Forelimb muscle (tissue), 1 donor: ENCODE measurements around the gene PSD. TPM values are rescaled to one million over a fixed set of nuclear protein-coding genes. Genes with fewer than 3 reads are reported as not detected.

Source experiments
- DNase-seq: peaks from one replicate; pipeline ENCODE4 v3.0.0-alpha.2; 2013; ENCODE audit warnings: low read depth
- polyA plus RNA-seq: library from polyadenylated mRNA; unstranded; fragments of 120-200 nt; gene quantifications from one replicate; pipeline ENCODE4 v1.2.1, GENCODE V29; 2013; ENCODE audit not compliant: insufficient read length

PSD gene
- polyA plus RNA-seq, 1 donor = 5.3 TPM

GRCh38 chr10:102420181-102420713 is 1.7 kb upstream of the PSD start:
- no peak for DNase-seq

GRCh38 chr10:102419269-102420180 is 940 bp upstream of the PSD start:
- no peak for DNase-seq

DNA sequence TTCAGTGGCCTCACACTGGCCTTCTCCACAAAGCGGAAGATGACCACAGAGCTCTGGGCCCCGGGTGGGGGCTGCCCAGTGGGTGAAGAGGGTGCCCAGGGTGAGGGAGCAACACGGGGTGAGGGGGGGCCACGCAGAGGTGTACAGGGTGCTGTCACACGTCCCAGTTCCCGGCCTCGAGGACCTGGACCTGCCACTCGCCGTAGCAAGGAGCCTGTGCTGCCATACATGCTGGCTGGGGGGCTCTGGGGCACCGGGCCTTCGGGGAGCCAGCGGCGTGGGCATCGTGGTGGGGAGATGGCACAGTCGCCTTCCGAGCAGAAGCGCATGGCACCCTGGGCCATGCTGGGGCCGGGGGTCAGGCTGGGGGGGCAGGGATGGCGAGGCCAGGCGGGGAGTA is 1.9 kb downstream of the PSD start:
- DNase-seq = no peak

- DNase-seq = no peak
Observed at GRCh38 chr10:102416283-102416682, 2.3 kb downstream of the PSD start.

GRCh38 chr10:102414749-102415148 is 3.8 kb downstream of the PSD start:
- DNase-seq = no peak

GRCh38 chr10:102413806-102414561 is 4.6 kb downstream of the PSD start:
- no peak for DNase-seq

- DNase-seq = no peak
Observed at GRCh38 chr10:102413053-102413705, 5.4 kb downstream of the PSD start.

GRCh38 chr10:102412293-102412692 is 6.3 kb downstream of the PSD start:
- no peak for DNase-seq

DNA sequence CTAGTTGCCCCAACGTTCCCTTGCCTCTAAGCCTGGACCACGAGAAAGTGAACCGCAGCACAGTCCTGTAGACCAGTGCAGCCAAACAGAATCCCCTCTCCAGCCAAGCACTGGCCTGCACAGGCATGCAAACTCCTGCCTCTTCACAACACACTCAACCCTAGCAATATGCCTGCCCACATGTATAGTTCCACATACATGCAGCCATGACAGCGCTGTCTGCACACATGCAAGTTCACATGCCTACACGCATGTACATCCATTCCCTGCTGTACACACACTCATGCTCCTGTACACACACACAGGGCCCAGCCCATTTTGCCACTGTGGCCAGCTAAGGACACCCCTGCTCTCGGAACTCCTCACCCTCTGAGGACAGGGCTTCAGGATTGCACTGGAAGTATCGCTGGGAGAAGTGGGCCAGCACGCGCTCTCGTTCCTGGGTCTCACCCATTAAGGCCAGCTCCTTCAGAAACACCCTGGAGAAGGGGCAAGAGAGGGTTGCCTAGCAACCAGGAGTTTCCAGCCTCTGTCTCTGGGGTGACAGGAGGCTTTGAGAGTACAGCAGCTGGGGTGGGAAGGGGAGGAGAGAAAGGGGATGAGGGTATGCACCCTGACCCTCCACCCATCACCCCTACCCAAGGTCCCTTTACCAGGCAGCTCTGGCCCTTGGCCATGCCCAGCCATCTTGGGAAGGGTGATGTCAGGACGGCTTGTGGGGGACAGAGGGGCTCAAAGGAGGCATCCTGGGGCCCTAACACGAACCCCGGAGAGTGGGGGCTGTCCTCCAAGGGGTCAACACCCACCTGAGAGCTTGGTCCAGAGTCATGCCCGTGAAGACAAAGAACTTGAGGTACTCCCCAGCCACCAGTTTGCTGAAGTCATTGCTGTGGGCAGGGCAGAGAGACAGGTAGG is 7.0 kb downstream of the PSD start:
- DNase-seq = no peak

GRCh38 chr10:102410429-102411073 is 8.0 kb downstream of the PSD start:
- no peak for DNase-seq

DNA sequence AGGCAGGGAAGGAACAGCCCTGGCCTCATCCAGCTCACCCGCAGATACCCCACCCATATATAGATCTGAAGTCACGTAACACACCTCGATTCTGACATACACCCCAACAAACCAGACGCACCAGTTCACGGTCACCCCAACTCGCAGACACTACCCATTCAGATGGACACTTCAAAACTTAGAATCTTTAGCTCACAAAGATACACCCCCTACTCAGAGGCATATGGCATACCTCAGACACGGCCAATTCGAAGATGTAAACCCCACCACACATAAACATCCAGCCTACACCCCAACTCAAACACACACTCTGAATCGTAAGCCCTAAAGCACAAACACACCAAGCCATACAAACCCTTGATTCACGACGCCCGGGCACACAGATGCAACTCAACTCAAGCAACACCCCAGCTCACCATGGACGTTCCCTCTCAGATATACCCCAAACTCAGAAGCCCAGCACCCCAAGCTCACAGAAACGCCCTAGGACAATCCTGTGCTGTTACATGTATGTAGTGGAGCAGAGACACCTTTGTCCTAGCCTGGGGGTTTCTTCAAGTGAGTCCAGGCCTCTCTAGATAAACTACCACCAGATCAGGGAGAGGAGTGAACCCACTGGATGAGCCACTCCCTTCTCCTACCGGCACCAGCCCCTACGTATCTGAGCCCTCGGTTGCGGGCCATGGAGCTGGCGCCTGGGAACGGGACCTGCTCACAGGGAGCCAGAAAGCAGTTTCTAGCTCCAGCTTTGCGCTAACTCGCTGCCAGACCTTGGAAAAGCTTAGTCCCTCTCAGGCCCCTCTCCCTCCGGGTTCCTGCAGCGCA is 8.8 kb downstream of the PSD start:
- no peak for DNase-seq

GRCh38 chr10:102408728-102409603 is 9.6 kb downstream of the PSD start:
- DNase-seq = no peak

- DNase-seq = no peak
Observed at GRCh38 chr10:102408131-102408727, 10.4 kb downstream of the PSD start.

- DNase-seq = no peak
Observed at GRCh38 chr10:102407425-102408130, 11.0 kb downstream of the PSD start.

DNA sequence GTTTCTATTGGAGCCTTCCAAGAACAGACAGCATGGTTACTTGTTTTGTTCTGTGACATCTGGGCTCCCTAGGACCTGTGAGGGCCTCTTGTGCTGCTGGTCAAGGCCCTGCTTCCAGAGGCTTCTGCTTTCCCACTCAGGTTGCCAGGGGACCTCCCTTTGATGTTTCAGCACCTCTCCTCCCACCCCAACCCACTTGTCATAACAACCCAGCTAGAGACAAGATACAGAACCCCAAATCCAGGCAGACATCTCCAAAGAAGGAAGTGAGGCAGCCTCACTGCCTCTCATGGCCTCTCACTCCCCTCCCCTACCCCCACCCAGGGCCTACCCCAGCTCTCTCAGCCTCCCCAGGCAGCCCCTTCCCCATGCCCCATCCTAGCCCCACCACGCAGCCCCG is 11.8 kb downstream of the PSD start:
- DNase-seq = no peak

GRCh38 chr10:102405632-102406031 is 13.0 kb downstream of the PSD start:
- no peak for DNase-seq

DNA sequence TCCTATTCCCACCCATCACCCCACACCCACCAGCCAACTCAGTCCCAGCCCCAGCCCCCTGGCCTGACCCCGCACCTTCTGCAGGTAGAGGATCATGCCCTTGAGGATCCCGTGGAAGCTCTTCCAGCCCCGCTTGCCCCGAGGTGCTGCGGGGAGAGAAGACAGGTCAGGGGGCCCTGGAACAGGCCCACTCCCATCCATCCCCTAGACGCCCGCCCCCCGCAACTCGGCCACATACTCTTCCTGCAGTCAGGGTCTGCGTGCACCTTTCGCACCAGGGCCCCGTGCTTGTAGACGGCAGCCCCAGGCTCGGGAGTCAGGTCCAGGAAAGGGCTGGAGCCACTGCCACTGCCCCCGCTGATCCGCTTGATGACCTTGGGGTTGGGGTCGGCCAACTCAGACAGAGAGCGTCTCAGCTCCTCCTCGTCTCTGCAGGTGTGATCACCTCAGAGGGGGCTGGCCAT is 13.4 kb downstream of the PSD start:
- DNase-seq = no peak
